H1 (cell line): ENCODE measurements around the gene MUSTN1. TPM values are rescaled to one million over a fixed set of nuclear protein-coding genes. Genes with fewer than 3 reads are reported as not detected.
A peak's percentile ranks its signal among the peaks of the same experiment; 100 is the strongest.

ENCODE experiments used
- CTCF ChIA-PET: fragments of 300-600 bp; sonication (Branson Sonifier 250); formaldehyde crosslinking; loops from one replicate; lab custom pipeline; 2021; ENCODE audit not compliant: partially characterized antibody; lab: Charles Lee
- POLR2A ChIA-PET: fragments of 300-600 bp; sonication (Branson Sonifier 250); formaldehyde crosslinking; loops from one replicate; lab custom pipeline; 2021; ENCODE audit warnings: inconsistent platforms; ENCODE audit not compliant: partially characterized antibody; lab: Charles Lee
- DNase-seq, 2 experiments: peaks; one replicate each; pipeline versions ENCODE4 v3.0.0 to v3.0.0-alpha.2; 2010 to 2022; ENCODE audit warnings: low spot score in 2 of 2, low read depth in 1 of 2, mixed read lengths in 1 of 2
- FAIRE-seq: peaks from 2 replicates; lab custom pipeline; 2011; peaks lifted over from hg19 to GRCh38; lab: Jason Lieb, UNC
- H2AFZ ChIP-seq: 2 replicates; pipeline ENCODE4 v1.8.1; 2012; ENCODE audit warnings: low read length, inconsistent platforms
- H2AK5ac ChIP-seq: 2 replicates; pipeline ENCODE4 v1.6.1; 2013; ENCODE audit warnings: low read depth, low read length
- H2BK120ac ChIP-seq: replicated peaks from 2 replicates; pipeline ENCODE3; 2013; ENCODE audit warnings: low read depth, low read length, inconsistent platforms
- H2BK12ac ChIP-seq: 2 replicates; pipeline ENCODE4 v1.6.1; 2013; ENCODE audit warnings: low read depth, low read length
- H2BK15ac ChIP-seq: 2 replicates; pipeline ENCODE4 v1.6.1; 2013; ENCODE audit warnings: low read length
- H2BK20ac ChIP-seq: 2 replicates; pipeline ENCODE4 v1.6.1; 2013; ENCODE audit warnings: low read length
- H2BK5ac ChIP-seq: 2 replicates; pipeline ENCODE4 v1.6.1; 2013; ENCODE audit warnings: low read depth, low read length
- H3K14ac ChIP-seq: 2 replicates; pipeline ENCODE4 v1.6.1; 2013; ENCODE audit warnings: inconsistent platforms; ENCODE audit not compliant: insufficient read length
- H3K18ac ChIP-seq: 2 replicates; pipeline ENCODE4 v1.6.1; 2013; ENCODE audit warnings: low read length; ENCODE audit errors: extremely low read depth
- H3K23ac ChIP-seq: 2 replicates; pipeline ENCODE4 v1.6.1; 2013; ENCODE audit warnings: inconsistent platforms; ENCODE audit not compliant: insufficient read length
- H3K23me2 ChIP-seq: 2 replicates; pipeline ENCODE4 v1.6.1; 2013; ENCODE audit warnings: low read depth, low read length
- H3K27ac ChIP-seq: 2 replicates; pipeline ENCODE4 v1.6.1; 2011; ENCODE audit warnings: low read depth, low read length, inconsistent platforms
- H3K27me3 ChIP-seq, 4 experiments: replicated peaks in 1 of 4; 1 replicate in 1 of 4; 2 replicates in 3 of 4; pipeline versions ENCODE4 v1.6.1 to v1.8.1; 2011 to 2013; ENCODE audit warnings: low read length in 3 of 4, mild to moderate bottlenecking in 3 of 4, inconsistent platforms in 2 of 4, mixed read lengths in 2 of 4, moderate library complexity in 1 of 4; ENCODE audit not compliant: control insufficient read depth in 3 of 4, insufficient read depth in 3 of 4; ENCODE audit errors: extremely low read depth in 1 of 4
- H3K36me3 ChIP-seq, 4 experiments: 2 replicates each; pipeline versions ENCODE4 v1.6.1 to v1.8.1; 2011 to 2013; ENCODE audit warnings: mild to moderate bottlenecking in 4 of 4, low read length in 3 of 4, moderate library complexity in 2 of 4, control low read depth in 1 of 4, inconsistent platforms in 1 of 4; ENCODE audit not compliant: insufficient read depth in 4 of 4, control insufficient read depth in 2 of 4
- H3K4ac ChIP-seq: replicated peaks from 2 replicates; pipeline ENCODE3; 2013; ENCODE audit warnings: low read length, low read depth, mixed read lengths, inconsistent platforms; ENCODE audit not compliant: insufficient read length
- H3K4me1 ChIP-seq, 4 experiments: replicated peaks in 1 of 4; 1 replicate in 1 of 4; 2 replicates in 3 of 4; pipeline versions ENCODE4 v1.6.1 to v1.8.1; 2011 to 2013; ENCODE audit warnings: low read length in 3 of 4, inconsistent platforms in 2 of 4, mixed read lengths in 1 of 4; ENCODE audit not compliant: insufficient read depth in 4 of 4, control insufficient read depth in 3 of 4
- H3K4me2 ChIP-seq, 2 experiments: 2 replicates each; pipeline versions ENCODE4 v1.6.1 to v1.8.1; 2011 to 2013; ENCODE audit warnings: low read depth in 2 of 2, low read length in 2 of 2, control low read depth in 1 of 2, inconsistent platforms in 1 of 2, mild to moderate bottlenecking in 1 of 2; ENCODE audit not compliant: insufficient read depth in 1 of 2
- H3K4me3 ChIP-seq, 4 experiments: fragments of 200-600, 300-600 bp in 1 of 4; sonication (generic), shearing (Covaris generic), sonication (Bioruptor Twin) in 1 of 4; 2 replicates each; pipeline versions ENCODE4 v1.5.1 to v1.8.1; 2011 to 2016; ENCODE audit warnings: low read length in 4 of 4, low read depth in 3 of 4, control low read depth in 2 of 4, inconsistent platforms in 2 of 4, mild to moderate bottlenecking in 2 of 4, mixed read lengths in 1 of 4, moderate library complexity in 1 of 4; ENCODE audit not compliant: insufficient read depth in 2 of 4; ENCODE audit errors: extremely low read depth in 1 of 4
- H3K56ac ChIP-seq: replicated peaks from 2 replicates; pipeline ENCODE3; 2013; ENCODE audit warnings: low read depth, mild to moderate bottlenecking, mixed read lengths, low read length, inconsistent platforms; ENCODE audit not compliant: insufficient read length
- H3K79me1 ChIP-seq: 2 replicates; pipeline ENCODE4 v1.6.1; 2013; ENCODE audit warnings: low read depth, low read length, control low read depth
- H3K79me2 ChIP-seq, 2 experiments: 2 replicates each; pipeline versions ENCODE4 v1.6.1 to v1.8.1; 2012 to 2013; ENCODE audit warnings: low read length in 2 of 2, mild to moderate bottlenecking in 2 of 2, inconsistent platforms in 1 of 2; ENCODE audit not compliant: insufficient read depth in 2 of 2, control insufficient read depth in 1 of 2
- H3K9ac ChIP-seq, 4 experiments: replicated peaks in 1 of 4; 1 replicate in 1 of 4; 2 replicates in 3 of 4; pipeline versions ENCODE4 v1.6.1 to v1.8.1; 2011 to 2013; ENCODE audit warnings: low read depth in 3 of 4, low read length in 3 of 4, control low read depth in 2 of 4, mild to moderate bottlenecking in 2 of 4, moderate library complexity in 2 of 4, inconsistent platforms in 1 of 4; ENCODE audit errors: extremely low read depth in 1 of 4
- H3K9me3 ChIP-seq, 2 experiments: 2 replicates each; pipeline versions ENCODE4 v1.6.1 to v1.8.1; 2012 to 2013; ENCODE audit warnings: mild to moderate bottlenecking in 2 of 2, moderate library complexity in 2 of 2, control low read depth in 1 of 2, inconsistent platforms in 1 of 2, low read depth in 1 of 2, low read length in 1 of 2, mixed read lengths in 1 of 2; ENCODE audit not compliant: insufficient read depth in 2 of 2
- H4K20me1 ChIP-seq, 2 experiments: replicated peaks in 1 of 2; 2 replicates each; pipeline versions ENCODE3 to v1.8.1; 2011 to 2013; ENCODE audit warnings: inconsistent platforms in 2 of 2, low read length in 2 of 2, mild to moderate bottlenecking in 1 of 2; ENCODE audit not compliant: insufficient read depth in 2 of 2, control insufficient read depth in 1 of 2
- H4K5ac ChIP-seq: 2 replicates; pipeline ENCODE4 v1.6.1; 2013; ENCODE audit warnings: low read length, low read depth, mixed read lengths, inconsistent platforms; ENCODE audit not compliant: insufficient read length
- H4K8ac ChIP-seq: 2 replicates; pipeline ENCODE4 v1.8.0; 2013; ENCODE audit warnings: mild to moderate bottlenecking, moderate library complexity, low read length, inconsistent platforms; ENCODE audit not compliant: insufficient read depth; ENCODE audit errors: extremely low read depth
- H4K91ac ChIP-seq: replicated peaks from 2 replicates; pipeline ENCODE3; 2013; ENCODE audit warnings: low read length, mixed read lengths, inconsistent platforms; ENCODE audit not compliant: insufficient read length
- CHD2 ChIP-seq: IDR thresholded peaks from 2 replicates; pipeline ENCODE4 v1.6.1; 2012; ENCODE audit warnings: low read length, improper control_type of control experiment
- E2F6 ChIP-seq: IDR thresholded peaks from 2 replicates; pipeline ENCODE4 v1.6.1; 2012; ENCODE audit warnings: inconsistent platforms
- EP300 ChIP-seq, 2 experiments: IDR thresholded peaks; 1 replicate in 1 of 2; 2 replicates in 1 of 2; pipeline ENCODE4 v1.6.1; 2011 to 2012; ENCODE audit warnings: low read depth in 2 of 2, low read length in 2 of 2, mild to moderate bottlenecking in 2 of 2, borderline replicate concordance in 1 of 2, inconsistent platforms in 1 of 2, moderate library complexity in 1 of 2
- NANOG ChIP-seq: IDR thresholded peaks from 2 replicates; pipeline ENCODE4 v1.6.1; 2011; ENCODE audit warnings: low read length, low read depth, mild to moderate bottlenecking, inconsistent platforms; ENCODE audit not compliant: insufficient read depth, poor library complexity, severe bottlenecking
- POLR2A ChIP-seq, 2 experiments: IDR thresholded peaks; 1 replicate in 1 of 2; 2 replicates in 1 of 2; pipeline ENCODE4 v1.6.1; 2011; ENCODE audit warnings: low read depth in 2 of 2, low read length in 2 of 2, mild to moderate bottlenecking in 2 of 2; ENCODE audit errors: control extremely low read depth in 1 of 2
- POU5F1 ChIP-seq: IDR thresholded peaks from 2 replicates; pipeline ENCODE4 v1.6.1; 2011; ENCODE audit warnings: low read depth, mild to moderate bottlenecking, low read length, moderate library complexity
- RFX5 ChIP-seq: IDR thresholded peaks from 2 replicates; pipeline ENCODE4 v1.6.1; 2011; ENCODE audit warnings: low read depth, low read length, improper control_type of control experiment, borderline replicate concordance
- RNF2 ChIP-seq: fragments of 200-900, 300-1000 bp; sonication (generic); IDR thresholded peaks from 2 replicates; pipeline ENCODE4 v1.7.1; 2016; ENCODE audit warnings: borderline replicate concordance, low read depth, mild to moderate bottlenecking, antibody characterized with exemption, low read length; ENCODE audit not compliant: poor library complexity, severe bottlenecking; ENCODE audit errors: missing control alignments
- RXRA ChIP-seq: IDR thresholded peaks from 2 replicates; pipeline ENCODE4 v1.6.1; 2011; ENCODE audit warnings: low read depth, mild to moderate bottlenecking, low read length, moderate library complexity; ENCODE audit not compliant: insufficient read depth
- WGBS, 2 experiments: shearing (Covaris generic) in 1 of 2; methylation state at CpG; one replicate each; pipeline versions ENCODE4 v1.1.6 to v1.1.7; 2013 to 2015; ENCODE audit warnings: low lambda C conversion rate in 2 of 2, mixed read lengths in 2 of 2, inconsistent platforms in 1 of 2, low coverage in 1 of 2, missing lambda C conversion rate in 1 of 2; ENCODE audit not compliant: insufficient replicate concordance in 2 of 2, insufficient coverage in 1 of 2, insufficient read length in 1 of 2; ENCODE audit errors: extremely low coverage in 1 of 2, missing lambda C conversion rate in 1 of 2; 5-methylcytosine and 5-hydroxymethylcytosine counted together
- polyA plus RNA-seq, 7 experiments: library from polyadenylated mRNA; depleted of rRNA in 3 of 7; stranded (reverse) in 5 of 7; unstranded in 2 of 7; fragments of >200 nt in 5 of 7; fragments of 200-250 nt in 2 of 7; gene quantifications; 1 replicate in 5 of 7; 2 replicates in 1 of 7; 4 replicates in 1 of 7; pipeline versions ENCODE4 v1.2.1 to v1.2.3, GENCODE V29; 2011 to 2013; ENCODE audit warnings: missing spikeins in 2 of 7, mixed read lengths in 2 of 7
- total RNA-seq: library from RNA; stranded (reverse); fragmentation: NEBNext Ultra II Directional; extraction: Animal tissue kit (Norgen Biotek cat#: 25700); gene quantifications from 2 replicates; pipeline ENCODE4 v1.2.1, GENCODE V29; 2021

The MUSTN1 gene
- total and polyA plus RNA-seq, 2 of the 8 experiments (the other 6 are each of a cell fraction or from before 2014, with no cell fraction given), result 1.1 to 2.4 TPM

GRCh38 chr3:52788890-52789745 is 45.7 kb downstream of the MUSTN1 start:
- H3K36me3 ChIP-seq, result no peaks in the 10 kb centered on the region
- no peak overlapping the region for H2BK5ac ChIP-seq
- H4K8ac ChIP-seq, result peak overlapping the region; percentile 35; the same call in 1 of the 2 replicates
- no peak overlapping the region for H3K14ac ChIP-seq
- no peak overlapping the region for H2AK5ac ChIP-seq
- H2BK120ac ChIP-seq, result no peak overlapping the region
- H3K79me2 ChIP-seq, result no peaks in the 10 kb centered on the region
- no peak for TF ChIP-seq E2F6
- TF ChIP-seq RXRA, result no peak
- TF ChIP-seq NANOG, result no peak
- no peak for TF ChIP-seq EP300 (IDR thresholded peaks at IDR 0.05; ENCODE audit: borderline replicate concordance in 1 of 2, low read depth in 2 of 2, low read length in 2 of 2)
- TF ChIP-seq RNF2, result no peak
- no peak for TF ChIP-seq CHD2
- TF ChIP-seq RFX5, result no peak
- TF ChIP-seq POU5F1, result no peak
- TF ChIP-seq POLR2A (IDR thresholded peaks at IDR 0.05; ENCODE audit: control extremely low read depth in 1 of 2, low read depth in 2 of 2, low read length in 2 of 2), result no peak
- TF ChIP-seq, all 59 proteins: peak for 0
- Histone ChIP-seq H3K56ac (no peak overlapping the region), H3K23me2 (no peaks in the 10 kb centered on the region), H3K4ac (no peak overlapping the region), H3K18ac (no peak overlapping the region), H2BK20ac (no peak overlapping the region), H3K4me2 (no peak overlapping the region), H3K4me3 (no peak overlapping the region), H3K9me3 (no peaks in the 10 kb centered on the region), H2BK12ac (no peak overlapping the region), H4K91ac (no peak overlapping the region), H4K5ac (no peak overlapping the region), H3K23ac (no peak overlapping the region), H3K27ac (no peak overlapping the region), H3K4me1 (no peaks in the 10 kb centered on the region), H3K79me1 (no peaks in the 10 kb centered on the region), H2BK15ac (no peak overlapping the region), H2AFZ (no peak overlapping the region), H4K20me1 (peaks cover 0 to 3% of the 10 kb centered on the region in 2 experiments), H3K27me3 (no peaks in the 10 kb centered on the region), H3K9ac (no peak overlapping the region)
- FAIRE-seq, result no peak
- ChIA-PET POLR2A (interaction anchor here (0.8 to 1.5 kb wide), 3 partner anchors 10 to 18 kb away, joined by 3 to 4 read pairs (median 3); partner anchors contain the start of gene NEK4), CTCF (interaction anchor here (0.9 to 2.3 kb wide), 4 partner anchors 10 to 38 kb away, joined by 3 to 16 read pairs (median 4); no protein-coding TSS in a partner anchor)
- 84% methylated on average over 15 of the region's 16 CpGs; no CpG with 5 or more reads in 1 of the 2 experiments for WGBS, 2 experiments
- DNase-seq, result no peak
